GM12878 (cell line): Measurements from ENCODE around the gene OSBPL10. TPM values are rescaled to one million over a fixed set of nuclear protein-coding genes. Genes with fewer than 3 reads are reported as not detected.

Experiments
- ATAC-seq: fragments of 200-7000 bp; cut with Tn5 transposase; 3 replicates; pipeline ENCODE4 v1.9.1; 2020; ENCODE audit warnings: mild to moderate bottlenecking, moderate library complexity
- BruUV-seq: library from RNA; stranded (reverse); fragments of 400-500 nt; replicated peaks from 2 replicates; lab custom pipeline; 2021; lab: Mats Ljungman, UMichigan
- CTCF ChIA-PET: fragments of 300-600 bp; sonication (Branson Sonifier 250); formaldehyde crosslinking; extraction: SDS; loops from one replicate; lab custom pipeline; 2021; ENCODE audit warnings: inconsistent platforms; lab: Yijun Ruan, JAX
- POLR2A ChIA-PET: fragments of 350-600 bp; formaldehyde crosslinking; extraction: SDS; loops from one replicate; lab custom pipeline; 2021; ENCODE audit warnings: inconsistent platforms; lab: Charles Lee
- RAD21 ChIA-PET: fragments of 300-600 bp; sonication (Branson Sonifier 250); formaldehyde crosslinking; loops from one replicate; lab custom pipeline; 2023; ENCODE audit warnings: antibody characterized with exemption; ENCODE audit not compliant: unreplicated experiment; lab: Charles Lee
- SMC1A ChIA-PET: fragments of 300-600 bp; sonication (Branson Sonifier 250); formaldehyde crosslinking; loops from one replicate; lab custom pipeline; 2023; ENCODE audit not compliant: unreplicated experiment, uncharacterized antibody; lab: Charles Lee
- DNase-seq: peaks from one replicate; pipeline ENCODE4 v3.0.0-alpha.2; 2011; ENCODE audit warnings: low read depth, low spot score
- FAIRE-seq: peaks from 3 replicates; lab custom pipeline; 2011; peaks lifted over from hg19 to GRCh38; lab: Jason Lieb, UNC
- H2AFZ ChIP-seq: 2 replicates; pipeline ENCODE4 v1.6.0; 2011; ENCODE audit warnings: low read depth, low read length, control low read depth; ENCODE audit not compliant: control insufficient read depth
- H3K27ac ChIP-seq: 2 replicates; pipeline ENCODE4 v1.5.1; 2011; ENCODE audit warnings: control low read depth; ENCODE audit not compliant: control insufficient read depth, insufficient read depth
- H3K27me3 ChIP-seq, 2 experiments: replicated peaks in 1 of 2; 2 replicates each; pipeline versions ENCODE4 v1.6.0 to v1.6.1; 2011; ENCODE audit warnings: low read length in 1 of 2; ENCODE audit not compliant: control insufficient read depth in 2 of 2, insufficient read depth in 2 of 2
- H3K36me3 ChIP-seq, 2 experiments: 2 replicates each; pipeline ENCODE4 v1.5.1; 2011; ENCODE audit warnings: low read length in 1 of 2; ENCODE audit not compliant: control insufficient read depth in 2 of 2, insufficient read depth in 2 of 2
- H3K4me1 ChIP-seq: 2 replicates; pipeline ENCODE4 v1.6.1; 2011; ENCODE audit warnings: mild to moderate bottlenecking, low read length, moderate library complexity, mixed read lengths; ENCODE audit not compliant: control insufficient read depth, insufficient read depth
- H3K4me2 ChIP-seq: 2 replicates; pipeline ENCODE4 v1.6.0; 2011; ENCODE audit warnings: control low read depth; ENCODE audit not compliant: control insufficient read depth, insufficient read depth
- H3K4me3 ChIP-seq: fragments of 200-600 bp; sonication (generic); 2 replicates; pipeline ENCODE4 v1.5.1; 2016
- H3K79me2 ChIP-seq: 2 replicates; pipeline ENCODE4 v1.6.0; 2011; ENCODE audit warnings: low read length; ENCODE audit not compliant: control insufficient read depth, insufficient read depth
- H3K9ac ChIP-seq: 2 replicates; pipeline ENCODE4 v1.8.0; 2011; ENCODE audit warnings: low read length, control low read depth, mixed read lengths; ENCODE audit not compliant: control insufficient read depth, insufficient read depth
- H3K9me3 ChIP-seq: replicated peaks from 3 replicates; pipeline ENCODE4 v1.5.1; 2011; ENCODE audit warnings: mild to moderate bottlenecking, low read length; ENCODE audit not compliant: control insufficient read depth, insufficient read depth
- H4K20me1 ChIP-seq: 2 replicates; pipeline ENCODE4 v1.6.0; 2011; ENCODE audit not compliant: control insufficient read depth, insufficient read depth
- EED ChIP-seq: sonication (generic); IDR thresholded peaks from 2 replicates; pipeline ENCODE4 v1.6.1; 2016; ENCODE audit warnings: antibody characterized with exemption, low read depth
- EGR1 ChIP-seq, 2 experiments: IDR thresholded peaks; 1 replicate in 1 of 2; 2 replicates in 1 of 2; pipeline ENCODE4 v1.6.1; 2011 to 2012; ENCODE audit warnings: low read depth in 2 of 2, low read length in 2 of 2, borderline replicate concordance in 1 of 2, mild to moderate bottlenecking in 1 of 2, moderate library complexity in 1 of 2
- ETV6 ChIP-seq, 2 experiments: fragments of 450-650 bp in 1 of 2; IDR thresholded peaks in 1 of 2; conservative IDR thresholded peaks in 1 of 2; 2 replicates each; pipeline ENCODE4 v1.6.1; 2014; ENCODE audit warnings: antibody characterized with exemption in 1 of 2, borderline replicate concordance in 1 of 2, low read depth in 1 of 2, mild to moderate bottlenecking in 1 of 2, moderate library complexity in 1 of 2
- FOXK2 ChIP-seq: fragments of 450-650 bp; IDR thresholded peaks from 2 replicates; pipeline ENCODE4 v1.6.1; 2017; ENCODE audit warnings: mild to moderate bottlenecking, moderate library complexity
- GABPA ChIP-seq: IDR thresholded peaks from 2 replicates; pipeline ENCODE4 v1.6.1; 2014; ENCODE audit warnings: antibody characterized with exemption, low read depth, mild to moderate bottlenecking, inconsistent platforms
- KAT2A ChIP-seq: conservative IDR thresholded peaks from 2 replicates; pipeline ENCODE4 v1.6.1; 2011; ENCODE audit warnings: low read depth, low read length; ENCODE audit not compliant: control insufficient read depth
- NR2F1 ChIP-seq: fragments of 450-650 bp; conservative IDR thresholded peaks from 2 replicates; pipeline ENCODE4 v1.6.1; 2017; ENCODE audit warnings: mild to moderate bottlenecking
- PAX5 ChIP-seq: IDR thresholded peaks from 2 replicates; pipeline ENCODE4 v1.6.1; 2011; ENCODE audit warnings: low read depth, low read length, borderline replicate concordance
- SRF ChIP-seq, 2 experiments: IDR thresholded peaks; 2 replicates each; pipeline ENCODE4 v1.6.1; 2011; ENCODE audit warnings: low read depth in 2 of 2, low read length in 2 of 2, mild to moderate bottlenecking in 1 of 2, moderate library complexity in 1 of 2
- ZNF207 ChIP-seq: fragments of 450-650 bp; IDR thresholded peaks from 2 replicates; pipeline ENCODE4 v1.6.1; 2014; ENCODE audit warnings: antibody characterized with exemption, mild to moderate bottlenecking, borderline replicate concordance
- ZNF274 ChIP-seq: IDR thresholded peaks from one replicate; pipeline ENCODE4 v1.8.0; 2011; ENCODE audit not compliant: insufficient read length, insufficient read depth
- WGBS: methylation state at CpG from one replicate; pipeline ENCODE4 v1.1.6; 2016; ENCODE audit warnings: low lambda C conversion rate; ENCODE audit not compliant: insufficient replicate concordance, insufficient coverage; ENCODE audit errors: missing lambda C conversion rate; 5-methylcytosine and 5-hydroxymethylcytosine counted together
- in situ Hi-C: fragments of 300-500 bp; cut with MboI; formaldehyde crosslinking; loops from 9 replicates; pipeline ENCODE4 v1.14.3; 2018; ENCODE audit warnings: mixed read lengths
- intact Hi-C: fragments of 100-400 bp; cut with micrococcal nuclease; formaldehyde crosslinking; loops from one replicate; pipeline ENCODE4 v1.14.2; 2022; ENCODE audit not compliant: unreplicated experiment
- polyA plus RNA-seq, 11 experiments: library from polyadenylated mRNA; depleted of rRNA in 4 of 11; unstranded in 6 of 11; stranded (reverse) in 5 of 11; fragments of >200 nt; fragmentation: Nextera tagmentation in 4 of 11; fragmentation: Illumina TruSeq in 1 of 11; extraction: Ambion mirVana in 4 of 11; extraction: Trizol in 1 of 11; gene quantifications; 1 replicate in 1 of 11; 2 replicates in 10 of 11; pipeline versions ENCODE4 v1.2.1 to v1.2.3, GENCODE V29; 2011 to 2016; ENCODE audit warnings: inconsistent platforms in 2 of 11, missing spikeins in 2 of 11, low read depth in 1 of 11
- total RNA-seq, 4 experiments: library from RNA; depleted of rRNA in 3 of 4; stranded (reverse); fragments of >200 nt in 3 of 4; fragmentation: Illumina TruSeq in 1 of 4; extraction: Trizol in 1 of 4; gene quantifications; 2 replicates each; pipeline versions ENCODE4 v1.2.1 to v1.2.3, GENCODE V29; 2013 to 2021
- TF ChIP-seq, protein P1 (sequence below): fragments of 450-650 bp; formaldehyde crosslinking; IDR thresholded peaks from 2 replicates; pipeline ENCODE4 v1.4.0; 2020; ENCODE audit warnings: mild to moderate bottlenecking, moderate library complexity

Gene OSBPL10
- total and polyA plus RNA-seq, 10 of the 15 experiments (the other 5 are each of a cell fraction or from before 2014, with no cell fraction given): 0.03 to 0.25 (median 0.09) TPM; not detected in 5

GRCh38 chr3:31721676-31722075 is 259.4 kb downstream of the OSBPL10 start (continued):
- TF ChIP-seq, protein P1, sequence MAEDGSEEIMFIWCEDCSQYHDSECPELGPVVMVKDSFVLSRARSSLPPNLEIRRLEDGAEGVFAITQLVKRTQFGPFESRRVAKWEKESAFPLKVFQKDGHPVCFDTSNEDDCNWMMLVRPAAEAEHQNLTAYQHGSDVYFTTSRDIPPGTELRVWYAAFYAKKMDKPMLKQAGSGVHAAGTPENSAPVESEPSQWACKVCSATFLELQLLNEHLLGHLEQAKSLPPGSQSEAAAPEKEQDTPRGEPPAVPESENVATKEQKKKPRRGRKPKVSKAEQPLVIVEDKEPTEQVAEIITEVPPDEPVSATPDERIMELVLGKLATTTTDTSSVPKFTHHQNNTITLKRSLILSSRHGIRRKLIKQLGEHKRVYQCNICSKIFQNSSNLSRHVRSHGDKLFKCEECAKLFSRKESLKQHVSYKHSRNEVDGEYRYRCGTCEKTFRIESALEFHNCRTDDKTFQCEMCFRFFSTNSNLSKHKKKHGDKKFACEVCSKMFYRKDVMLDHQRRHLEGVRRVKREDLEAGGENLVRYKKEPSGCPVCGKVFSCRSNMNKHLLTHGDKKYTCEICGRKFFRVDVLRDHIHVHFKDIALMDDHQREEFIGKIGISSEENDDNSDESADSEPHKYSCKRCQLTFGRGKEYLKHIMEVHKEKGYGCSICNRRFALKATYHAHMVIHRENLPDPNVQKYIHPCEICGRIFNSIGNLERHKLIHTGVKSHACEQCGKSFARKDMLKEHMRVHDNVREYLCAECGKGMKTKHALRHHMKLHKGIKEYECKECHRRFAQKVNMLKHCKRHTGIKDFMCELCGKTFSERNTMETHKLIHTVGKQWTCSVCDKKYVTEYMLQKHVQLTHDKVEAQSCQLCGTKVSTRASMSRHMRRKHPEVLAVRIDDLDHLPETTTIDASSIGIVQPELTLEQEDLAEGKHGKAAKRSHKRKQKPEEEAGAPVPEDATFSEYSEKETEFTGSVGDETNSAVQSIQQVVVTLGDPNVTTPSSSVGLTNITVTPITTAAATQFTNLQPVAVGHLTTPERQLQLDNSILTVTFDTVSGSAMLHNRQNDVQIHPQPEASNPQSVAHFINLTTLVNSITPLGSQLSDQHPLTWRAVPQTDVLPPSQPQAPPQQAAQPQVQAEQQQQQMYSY (CRISPR knock-in tag): no peak
- TF ChIP-seq ZNF207: no peak

GRCh38 chr3:31714495-31715280 is 266.4 kb downstream of the OSBPL10 start:
- no peaks in the 10 kb centered on the region for H3K9me3 ChIP-seq
- no peak overlapping the region for H3K27ac ChIP-seq
- H3K79me2 ChIP-seq: no peaks in the 10 kb centered on the region
- no peaks in the 10 kb centered on the region for H4K20me1 ChIP-seq
- H3K9ac ChIP-seq: no peak overlapping the region
- SMC1A ChIA-PET: no interaction called here
- DNase-seq (no peak), ATAC-seq (no peak), FAIRE-seq (no peak)
- H3K27me3 ChIP-seq: peaks cover 0 to 2% of the 10 kb centered on the region in 2 experiments; a peak in 1 of 4 replicates
- WGBS: 70% methylated on average over 11 of the region's 11 CpGs
- POLR2A ChIA-PET: no interaction called here
- H3K4me2 ChIP-seq: no peak overlapping the region
- H3K4me3 ChIP-seq: no peak overlapping the region
- no peaks in the 10 kb centered on the region for H3K36me3 ChIP-seq
- no peak overlapping the region for H2AFZ ChIP-seq
- RAD21 ChIA-PET: no interaction called here
- no peaks in the 10 kb centered on the region for H3K4me1 ChIP-seq
- in situ Hi-C loops: no loop called here
- BruUV-seq: no TSS peak
- CTCF ChIA-PET: no interaction called here
- intact Hi-C loops: no loop called here
- TF ChIP-seq GABPA: no peak
- no peak for TF ChIP-seq EED
- no peak for TF ChIP-seq ZNF274
- TF ChIP-seq, protein P1 (CRISPR knock-in tag): no peak
- no peak for TF ChIP-seq EGR1 (IDR thresholded peaks at IDR 0.05; ENCODE audit: borderline replicate concordance in 1 of 2, low read depth in 2 of 2, low read length in 2 of 2)
- no peak for TF ChIP-seq KAT2A
- TF ChIP-seq FOXK2: no peak
- no peak for TF ChIP-seq NR2F1
- TF ChIP-seq ETV6 (conservative IDR thresholded peaks at IDR 0.05 in 1 of 2, IDR thresholded peaks at IDR 0.05 in 1 of 2; ENCODE audit: borderline replicate concordance in 1 of 2, low read depth in 1 of 2): no peak
- no peak for TF ChIP-seq PAX5
- no peak for TF ChIP-seq SRF (IDR thresholded peaks at IDR 0.05; ENCODE audit: low read depth in 2 of 2, low read length in 2 of 2)
